ENCODE measurements around the gene COA3.
A peak's percentile ranks its signal among the peaks of the same experiment; 100 is the strongest.

COA3 gene

GRCh38 chr17:42760652-42761581 lies 37.6 kb downstream of the COA3 start, which contains the start of gene RAMP2:
RAMP2 (plus strand) TSS chr17:42761227; CDS start chr17:42761262, 35 bp downstream.
- FAIRE-seq: no peak
- no peak for DNase-seq (ENCODE audit: insufficient read length, low spot score)

GRCh38 chr17:42759982-42760651 lies 38.4 kb downstream of the COA3 start:
- DNase-seq (ENCODE audit: insufficient read length, low spot score) (no peak), FAIRE-seq (peak; percentile 31)

GRCh38 chr17:42754782-42755181 lies 43.7 kb downstream of the COA3 start:
- DNase-seq (ENCODE audit: insufficient read length, low spot score) (no peak), FAIRE-seq (no peak)

- DNase-seq (ENCODE audit: insufficient read length, low spot score): no peak
- FAIRE-seq: no peak
Measured at GRCh38 chr17:42751628-42752027, 46.9 kb downstream of the COA3 start.

GRCh38 chr17:42750739-42751344 lies 47.7 kb downstream of the COA3 start:
- no peak for DNase-seq (ENCODE audit: insufficient read length, low spot score)
- FAIRE-seq: no peak

GRCh38 chr17:42748908-42749798 lies 49.4 kb downstream of the COA3 start:
- DNase-seq (ENCODE audit: insufficient read length, low spot score) (no peak), FAIRE-seq (no peak)

GRCh38 chr17:42748202-42748907 lies 50.1 kb downstream of the COA3 start:
- no peak for FAIRE-seq

More at GRCh38 chr17:42748202-42748907, 50.1 kb downstream of the COA3 start:
- no peak for DNase-seq (ENCODE audit: insufficient read length, low spot score)
